Activated T-cell treated with anti-CD3 and anti-CD28 coated beads for 24 hours (primary cell): ENCODE measurements around the gene KIF19.

Experiments used
- DNase-seq: peaks from one replicate; pipeline ENCODE4 v3.0.0-alpha.2; 2020; ENCODE audit warnings: low read depth

Gene KIF19

GRCh38 chr17:74304184-74304583, 21.8 kb upstream of the KIF19 start:
- no peak for DNase-seq

- DNase-seq, result no peak
These were observed 20.0 kb upstream of the KIF19 start for GRCh38 chr17:74305865-74306654.

- DNase-seq, result no peak
These were observed 17.8 kb upstream of the KIF19 start for GRCh38 chr17:74307984-74308773.

- no peak for DNase-seq
These were observed 16.1 kb upstream of the KIF19 start for GRCh38 chr17:74309902-74310301.

GRCh38 chr17:74314877-74315276, 11.1 kb upstream of the KIF19 start:
- DNase-seq, result no peak

- no peak for DNase-seq
These were observed 9.8 kb upstream of the KIF19 start for GRCh38 chr17:74316220-74316619.

- DNase-seq, result no peak
These were observed 9.0 kb upstream of the KIF19 start for GRCh38 chr17:74317071-74317470.

GRCh38 chr17:74318391-74318790, 7.6 kb upstream of the KIF19 start:
- DNase-seq, result no peak

- no peak for DNase-seq
These were observed 1.5 kb upstream of the KIF19 start for GRCh38 chr17:74324521-74324920.

- no peak for DNase-seq
These were observed 667 bp upstream of the KIF19 start for GRCh38 chr17:74325376-74325742.

- no peak for DNase-seq
These were observed 480 bp downstream of the KIF19 start for GRCh38 chr17:74326506-74326905.

GRCh38 chr17:74328487-74328886, 2.5 kb downstream of the KIF19 start:
- no peak for DNase-seq

GRCh38 chr17:74329378-74329777, 3.4 kb downstream of the KIF19 start:
- DNase-seq, result no peak

- no peak for DNase-seq
These were observed 4.4 kb downstream of the KIF19 start for GRCh38 chr17:74330446-74330845.

GRCh38 chr17:74332017-74332650, 6.1 kb downstream of the KIF19 start:
- no peak for DNase-seq

- DNase-seq, result no peak
These were observed 6.8 kb downstream of the KIF19 start for GRCh38 chr17:74332763-74333283.

GRCh38 chr17:74334393-74335039, 8.5 kb downstream of the KIF19 start:
- no peak for DNase-seq

- no peak for DNase-seq
These were observed 9.6 kb downstream of the KIF19 start for GRCh38 chr17:74335529-74336062.

GRCh38 chr17:74336307-74336706, 10.3 kb downstream of the KIF19 start:
- DNase-seq, result no peak

- no peak for DNase-seq
These were observed 11.9 kb downstream of the KIF19 start for GRCh38 chr17:74337834-74338500.

- no peak for DNase-seq
These were observed 13.6 kb downstream of the KIF19 start for GRCh38 chr17:74339537-74340195.
